Spinal cord (tissue), 10 donors: ENCODE data around the gene GABRG3. TPM values are rescaled to one million over a fixed set of nuclear protein-coding genes. Genes with fewer than 3 reads are reported as not detected.
A peak's percentile ranks its signal among the peaks of the same experiment; 100 is the strongest.

Experiments used
- DNase-seq, 6 donors: peaks; one replicate each; pipeline versions ENCODE4 v3.0.0 to v3.0.0-alpha.2; 2013 to 2015; ENCODE audit warnings: low spot score in 6 of 6, low read depth in 4 of 6
- H3K27ac ChIP-seq: one replicate; pipeline ENCODE4 v1.5.1; 2013; ENCODE audit warnings: low read depth, low read length, control low read depth
- H3K27me3 ChIP-seq: one replicate; pipeline ENCODE4 v1.6.1; 2013; ENCODE audit warnings: low read length; ENCODE audit not compliant: control insufficient read depth, insufficient read depth
- H3K36me3 ChIP-seq: one replicate; pipeline ENCODE4 v1.6.1; 2013; ENCODE audit warnings: low read length; ENCODE audit not compliant: control insufficient read depth, insufficient read depth
- H3K4me1 ChIP-seq: one replicate; pipeline ENCODE4 v1.6.1; 2013; ENCODE audit warnings: low read length; ENCODE audit not compliant: control insufficient read depth, insufficient read depth
- H3K4me3 ChIP-seq: one replicate; pipeline ENCODE4 v1.5.1; 2013; ENCODE audit warnings: low read depth, low read length, control low read depth
- H3K9me3 ChIP-seq: one replicate; pipeline ENCODE4 v1.6.1; 2013; ENCODE audit warnings: low read length; ENCODE audit not compliant: control insufficient read depth, insufficient read depth
- WGBS: methylation state at CpG from one replicate; pipeline ENCODE4 v1.1.5; 2013; ENCODE audit warnings: missing lambda C conversion rate; ENCODE audit not compliant: insufficient coverage; 5-methylcytosine and 5-hydroxymethylcytosine counted together
- polyA plus RNA-seq, 2 donors: library from polyadenylated mRNA; unstranded; fragments of 120-200 nt; gene quantifications; one replicate each; pipeline ENCODE4 v1.2.1, GENCODE V29; 2013; ENCODE audit not compliant: insufficient read length in 2 of 2
- total RNA-seq, 2 donors: library from RNA; depleted of rRNA in 1 of 2; stranded (reverse); fragments of 120-200 nt in 1 of 2; fragments of >200 nt in 1 of 2; gene quantifications; one replicate each; pipeline versions ENCODE4 v1.2.3 to v1.2.4, GENCODE V29; 2013 to 2014
- donor health status: healthy.

The GABRG3 gene
- total and polyA plus RNA-seq, 4 donors = 5.7 to 23.7 (median 10.4) TPM

DNA sequence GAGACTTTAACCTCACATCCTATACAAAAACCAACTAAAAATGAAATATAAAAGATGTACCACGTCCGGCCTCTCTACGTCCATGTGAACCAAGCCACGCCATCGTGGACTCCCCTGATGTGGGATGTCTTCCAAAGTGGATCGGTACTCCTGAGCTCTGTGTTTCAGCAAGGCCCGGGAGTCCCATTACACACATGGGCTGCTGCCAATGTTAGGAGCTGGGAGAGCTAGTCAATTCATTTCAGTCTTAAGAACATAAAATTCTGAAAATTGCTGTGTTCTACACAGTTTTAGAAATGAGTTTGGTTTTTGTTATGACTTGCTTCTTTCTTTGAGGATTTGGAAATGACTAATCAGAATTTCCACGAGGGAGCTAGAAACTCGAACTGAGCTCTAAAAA is 131.0 kb downstream of the GABRG3 start:
- DNase-seq = peak in 1 of 6 donors; percentile 24
- Histone ChIP-seq H3K27me3 (no peaks in the 10 kb centered on the region), H3K9me3 (no peaks in the 10 kb centered on the region), H3K36me3 (no peaks in the 10 kb centered on the region), H3K27ac (no peak overlapping the region), H3K4me1 (no peaks in the 10 kb centered on the region), H3K4me3 (no peak overlapping the region)
- WGBS = 81% methylated on average over 3 of the region's 9 CpGs

- no peaks in the 10 kb centered on the region for H3K4me1 ChIP-seq
- no peak overlapping the region for H3K4me3 ChIP-seq
- DNase-seq = no peak
- 93% methylated on average over 3 of the region's 4 CpGs for WGBS
- no peaks in the 10 kb centered on the region for H3K9me3 ChIP-seq
- H3K27me3 ChIP-seq = no peaks in the 10 kb centered on the region
- H3K36me3 ChIP-seq = no peaks in the 10 kb centered on the region
- H3K27ac ChIP-seq = no peak overlapping the region
These were observed 140.3 kb downstream of the GABRG3 start for GRCh38 chr15:27111323-27111722.

GRCh38 chr15:27114473-27114872 is 143.5 kb downstream of the GABRG3 start:
- Histone ChIP-seq H3K27ac (no peak overlapping the region), H3K36me3 (no peaks in the 10 kb centered on the region), H3K4me1 (no peaks in the 10 kb centered on the region), H3K27me3 (no peaks in the 10 kb centered on the region), H3K4me3 (no peak overlapping the region), H3K9me3 (no peaks in the 10 kb centered on the region)
- no CpG with 5 or more reads among the region's 1 CpG for WGBS
- DNase-seq = peak in 1 of 6 donors; percentile 81

DNA sequence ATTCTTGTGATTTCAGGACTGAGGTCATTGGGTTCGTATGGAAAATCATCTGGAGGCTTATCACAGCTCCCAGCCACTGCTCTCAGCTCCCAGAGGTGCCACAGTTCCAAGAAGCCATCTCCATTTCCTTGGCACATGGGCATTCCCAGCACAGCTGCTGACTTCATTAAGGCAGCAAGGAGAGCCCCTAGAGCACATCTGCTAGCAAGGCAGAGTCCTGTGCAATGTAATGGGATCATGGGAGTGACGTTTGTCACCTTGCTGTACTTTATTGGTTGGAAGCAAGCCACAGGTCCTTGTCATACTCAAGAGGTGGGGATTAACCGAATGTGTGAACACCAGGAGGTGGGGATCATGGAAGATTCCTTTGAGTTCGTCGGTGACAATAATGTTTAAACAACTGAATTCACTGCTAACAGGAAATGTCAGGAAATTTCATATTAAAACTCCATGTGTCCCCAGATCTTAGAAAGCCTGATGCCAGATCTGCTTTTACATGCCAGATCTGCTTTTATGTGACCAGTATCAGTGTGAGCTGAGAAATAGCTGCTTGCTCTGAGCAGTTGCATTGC is 148.8 kb downstream of the GABRG3 start:
- Histone ChIP-seq H3K27ac (no peak overlapping the region), H3K36me3 (no peaks in the 10 kb centered on the region), H3K9me3 (no peaks in the 10 kb centered on the region), H3K27me3 (no peaks in the 10 kb centered on the region), H3K4me1 (peaks cover 8% of the 10 kb centered on the region), H3K4me3 (no peak overlapping the region)
- no peak for DNase-seq
- WGBS = 77% methylated on average over 3 of the region's 5 CpGs

DNA sequence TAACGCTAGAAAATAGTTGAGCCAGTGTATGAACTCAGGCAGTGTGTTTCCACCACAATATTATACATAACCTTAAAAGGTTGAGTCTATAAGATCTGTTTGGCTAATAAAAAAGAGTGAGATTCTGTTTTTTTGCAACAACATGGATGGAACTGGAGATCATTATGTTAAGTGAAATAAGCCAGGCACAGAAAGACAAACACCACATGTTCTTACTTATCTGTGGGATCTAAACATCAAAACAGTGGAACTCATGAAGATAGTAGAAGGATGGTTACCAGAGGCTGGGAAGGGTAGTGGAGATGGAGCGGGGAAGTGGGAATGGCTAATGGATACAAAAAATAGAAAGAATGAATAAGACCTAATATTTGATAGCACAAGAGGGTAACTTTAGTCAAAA is 150.7 kb downstream of the GABRG3 start:
- Histone ChIP-seq H3K27me3 (no peaks in the 10 kb centered on the region), H3K4me1 (peaks cover 13% of the 10 kb centered on the region), H3K4me3 (no peak overlapping the region), H3K36me3 (no peaks in the 10 kb centered on the region), H3K9me3 (no peaks in the 10 kb centered on the region), H3K27ac (no peak overlapping the region)
- no peak for DNase-seq
- no CpG with 5 or more reads among the region's 2 CpGs for WGBS

- H3K9me3 ChIP-seq = no peaks in the 10 kb centered on the region
These were observed 152.3 kb downstream of the GABRG3 start for GRCh38 chr15:27123291-27123690.

DNA sequence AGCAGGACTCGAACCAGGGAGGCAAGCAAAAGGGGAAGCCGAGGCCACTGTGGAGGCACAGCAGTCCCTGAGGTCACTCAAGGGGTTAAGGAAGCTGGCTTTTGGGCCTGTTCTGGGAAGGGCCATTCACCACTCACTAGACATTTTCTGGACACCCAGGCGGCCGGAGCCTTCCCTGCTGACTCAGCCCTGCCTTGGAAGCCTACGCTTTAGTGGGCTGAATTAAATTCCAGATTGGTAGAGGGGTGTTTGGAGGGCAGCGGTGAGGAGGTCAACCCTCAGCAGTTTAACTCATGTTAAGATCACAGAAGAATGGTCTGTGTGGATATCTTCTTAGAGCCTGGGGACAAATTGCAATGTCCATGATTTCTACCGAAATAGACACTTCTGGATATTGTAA is 152.8 kb downstream of the GABRG3 start:
- no peaks in the 10 kb centered on the region for H3K36me3 ChIP-seq
- no peaks in the 10 kb centered on the region for H3K9me3 ChIP-seq
- peaks cover 13% of the 10 kb centered on the region for H3K4me1 ChIP-seq
- no peaks in the 10 kb centered on the region for H3K27me3 ChIP-seq
- WGBS = 90% methylated on average over 4 of the region's 7 CpGs
- no peak overlapping the region for H3K27ac ChIP-seq
- no peak overlapping the region for H3K4me3 ChIP-seq
- DNase-seq = no peak

More at GRCh38 chr15:27123291-27123690, 152.3 kb downstream of the GABRG3 start:
- Histone ChIP-seq H3K36me3 (no peaks in the 10 kb centered on the region), H3K4me1 (peaks cover 13% of the 10 kb centered on the region), H3K27ac (no peak overlapping the region), H3K27me3 (no peaks in the 10 kb centered on the region), H3K4me3 (no peak overlapping the region)
- WGBS = 90% methylated on average over 4 of the region's 6 CpGs
- no peak for DNase-seq

DNA sequence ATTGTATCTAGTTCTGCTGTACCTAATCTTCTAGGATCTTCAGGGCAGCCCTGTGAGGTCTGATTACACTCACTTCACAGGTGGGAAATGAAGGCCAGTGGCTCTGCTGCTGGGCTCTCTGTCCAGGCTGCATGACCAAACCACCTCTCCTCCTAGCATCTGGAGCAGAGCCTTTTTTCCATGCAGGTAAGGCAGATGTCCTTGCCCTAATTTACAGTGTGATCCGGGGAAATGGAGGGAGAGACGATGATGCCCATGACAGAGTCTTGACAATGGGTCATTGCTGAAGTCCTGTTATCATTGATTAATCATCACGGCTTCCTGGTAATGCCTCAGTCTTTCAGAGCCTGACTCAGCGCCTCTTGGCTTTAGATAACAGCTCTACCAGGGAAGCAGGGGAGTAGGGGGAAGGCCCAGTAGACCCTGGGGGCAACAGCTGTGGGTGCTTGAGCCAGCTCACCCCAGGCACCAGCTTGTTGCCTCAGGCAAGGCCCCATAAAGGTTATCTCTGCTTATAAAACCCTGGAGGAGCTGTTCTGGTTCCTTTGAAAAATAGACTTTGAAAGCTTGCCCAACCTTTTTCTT is 153.4 kb downstream of the GABRG3 start:
- H3K27ac ChIP-seq = no peak overlapping the region
- no peak for DNase-seq
- H3K9me3 ChIP-seq = no peaks in the 10 kb centered on the region
- WGBS = 86% methylated on average over 3 of the region's 4 CpGs
- no peak overlapping the region for H3K4me3 ChIP-seq
- no peaks in the 10 kb centered on the region for H3K27me3 ChIP-seq
- no peaks in the 10 kb centered on the region for H3K36me3 ChIP-seq
- H3K4me1 ChIP-seq = peaks cover 13% of the 10 kb centered on the region

- 100% methylated on average over 2 of the region's 3 CpGs for WGBS
- no peaks in the 10 kb centered on the region for H3K9me3 ChIP-seq
- H3K4me1 ChIP-seq = peaks cover 13% of the 10 kb centered on the region
- no peak overlapping the region for H3K4me3 ChIP-seq
- no peaks in the 10 kb centered on the region for H3K36me3 ChIP-seq
- H3K27ac ChIP-seq = no peak overlapping the region
- no peaks in the 10 kb centered on the region for H3K27me3 ChIP-seq
- DNase-seq = peak in 1 of 6 donors; percentile 7
These were observed 154.2 kb downstream of the GABRG3 start for GRCh38 chr15:27125185-27125584.

DNA sequence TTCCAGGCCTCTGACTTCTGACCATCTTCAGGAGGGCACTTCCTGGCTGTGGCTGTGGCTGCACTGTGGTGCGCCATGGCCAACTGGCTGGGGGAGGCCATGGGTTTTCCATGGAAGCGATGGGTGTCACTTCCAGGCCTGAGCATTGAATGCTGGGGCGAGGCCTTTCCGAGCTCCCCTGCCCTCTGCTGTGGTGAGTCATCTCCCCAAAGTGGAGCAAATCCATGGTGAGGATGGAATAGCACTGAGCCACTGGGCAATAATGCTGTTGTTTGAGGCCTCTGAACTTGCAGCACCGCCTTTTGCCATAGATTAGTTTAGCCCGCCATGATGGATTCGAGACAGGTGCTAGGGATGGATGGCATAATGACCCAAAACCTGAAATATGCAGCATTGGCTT is 155.5 kb downstream of the GABRG3 start:
- no peak overlapping the region for H3K4me3 ChIP-seq
- 98% methylated on average over 7 of the region's 7 CpGs for WGBS
- no peak overlapping the region for H3K27ac ChIP-seq

More for the DNA sequence above, 155.5 kb downstream of the GABRG3 start:
- DNase-seq = no peak
- H3K4me1 ChIP-seq = peaks cover 13% of the 10 kb centered on the region
- H3K36me3 ChIP-seq = no peaks in the 10 kb centered on the region
- H3K27me3 ChIP-seq = no peaks in the 10 kb centered on the region
- H3K9me3 ChIP-seq = no peaks in the 10 kb centered on the region
